ENCODE measurements around the gene ITIH6.

DNA sequence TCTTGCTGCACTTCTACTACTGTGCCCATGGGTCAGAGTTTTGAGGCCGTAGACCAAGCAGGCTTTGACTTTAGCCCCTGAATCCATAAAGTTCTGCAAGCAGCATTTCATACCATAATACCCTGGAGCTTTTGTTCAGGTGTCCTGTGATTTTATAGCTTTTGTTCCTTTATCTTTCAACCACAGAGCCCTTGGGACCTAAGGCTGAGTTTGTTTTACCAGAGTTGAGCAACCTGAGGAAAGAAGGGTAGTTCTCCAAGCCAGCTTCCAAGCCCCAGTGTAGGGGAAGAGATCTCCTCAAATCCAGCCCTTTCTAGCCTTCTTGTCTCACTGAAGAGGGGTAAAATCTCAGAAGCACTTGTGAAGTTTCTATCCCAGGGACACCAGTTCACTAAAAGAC lies 44.6 kb upstream of the ITIH6 start:
- TF ChIP-seq, protein P1, sequence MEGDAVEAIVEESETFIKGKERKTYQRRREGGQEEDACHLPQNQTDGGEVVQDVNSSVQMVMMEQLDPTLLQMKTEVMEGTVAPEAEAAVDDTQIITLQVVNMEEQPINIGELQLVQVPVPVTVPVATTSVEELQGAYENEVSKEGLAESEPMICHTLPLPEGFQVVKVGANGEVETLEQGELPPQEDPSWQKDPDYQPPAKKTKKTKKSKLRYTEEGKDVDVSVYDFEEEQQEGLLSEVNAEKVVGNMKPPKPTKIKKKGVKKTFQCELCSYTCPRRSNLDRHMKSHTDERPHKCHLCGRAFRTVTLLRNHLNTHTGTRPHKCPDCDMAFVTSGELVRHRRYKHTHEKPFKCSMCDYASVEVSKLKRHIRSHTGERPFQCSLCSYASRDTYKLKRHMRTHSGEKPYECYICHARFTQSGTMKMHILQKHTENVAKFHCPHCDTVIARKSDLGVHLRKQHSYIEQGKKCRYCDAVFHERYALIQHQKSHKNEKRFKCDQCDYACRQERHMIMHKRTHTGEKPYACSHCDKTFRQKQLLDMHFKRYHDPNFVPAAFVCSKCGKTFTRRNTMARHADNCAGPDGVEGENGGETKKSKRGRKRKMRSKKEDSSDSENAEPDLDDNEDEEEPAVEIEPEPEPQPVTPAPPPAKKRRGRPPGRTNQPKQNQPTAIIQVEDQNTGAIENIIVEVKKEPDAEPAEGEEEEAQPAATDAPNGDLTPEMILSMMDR (IDR thresholded peaks at IDR 0.05; ENCODE audit: poor library complexity, severe bottlenecking): no peak
- TF ChIP-seq EZH2 (IDR thresholded peaks at IDR 0.05; ENCODE audit: borderline replicate concordance, insufficient read depth, low read length, poor library complexity, severe bottlenecking) (no peak), SMC3 (conservative IDR thresholded peaks at IDR 0.05; ENCODE audit: poor library complexity) (no peak), RAD21 (conservative IDR thresholded peaks at IDR 0.05) (no peak), EP300 (conservative IDR thresholded peaks at IDR 0.05; ENCODE audit: poor library complexity, severe bottlenecking) (no peak)
